HepG2 (cell line): ENCODE results near the gene LMOD3. TPM values are rescaled to one million over a fixed set of nuclear protein-coding genes. Genes with fewer than 3 reads are reported as not detected.

Experiments
- ATAC-seq: fragments of 200-7000 bp; cut with Tn5 transposase; 3 replicates; pipeline ENCODE4 v1.9.1; 2020; ENCODE audit warnings: mild to moderate bottlenecking, moderate library complexity
- BruUV-seq: library from RNA; stranded (reverse); fragments of 400-500 nt; replicated peaks from 2 replicates; lab custom pipeline; 2021; lab: Mats Ljungman, UMichigan
- CTCF ChIA-PET: fragments of 300-600 bp; formaldehyde crosslinking; extraction: SDS; loops from one replicate; lab custom pipeline; 2021; ENCODE audit warnings: low total read pairs, inconsistent platforms, low intra/inter-chr PET ratio; lab: Yijun Ruan, JAX
- POLR2A ChIA-PET: fragments of 350-600 bp; sonication (Branson Sonifier 250); formaldehyde crosslinking; loops from one replicate; lab custom pipeline; 2020; ENCODE audit warnings: antibody characterized with exemption, inconsistent platforms; lab: Yijun Ruan, JAX
- DNase-seq: peaks from one replicate; pipeline ENCODE4 v3.0.0-alpha.2; 2015; ENCODE audit warnings: low spot score
- FAIRE-seq: peaks from 3 replicates; lab custom pipeline; 2011; peaks lifted over from hg19 to GRCh38; lab: Jason Lieb, UNC
- H2AFZ ChIP-seq: one replicate; pipeline ENCODE4 v1.6.1; 2011; ENCODE audit warnings: low read length, inconsistent platforms
- H3K27ac ChIP-seq: fragments of 300-600 bp; 3 replicates; pipeline ENCODE4 v1.8.0; 2011; ENCODE audit warnings: mixed run types, mild to moderate bottlenecking, mixed read lengths, low read length, inconsistent platforms; ENCODE audit not compliant: insufficient read depth; ENCODE audit errors: extremely low read length
- H3K27me3 ChIP-seq, 2 experiments: fragments of 200-600 bp in 1 of 2; 2 replicates in 1 of 2; 3 replicates in 1 of 2; pipeline versions ENCODE4 v1.6.0 to v1.8.0; 2011; ENCODE audit warnings: low read length in 2 of 2, mild to moderate bottlenecking in 2 of 2, moderate library complexity in 2 of 2, inconsistent platforms in 1 of 2; ENCODE audit not compliant: insufficient read depth in 2 of 2, control insufficient read depth in 1 of 2
- H3K36me3 ChIP-seq, 2 experiments: fragments of 200-600 bp in 1 of 2; replicated peaks in 1 of 2; 2 replicates in 1 of 2; 3 replicates in 1 of 2; pipeline versions ENCODE4 v1.5.1 to v1.8.0; 2011; ENCODE audit warnings: low read length in 2 of 2, inconsistent platforms in 1 of 2; ENCODE audit not compliant: insufficient read depth in 2 of 2, control insufficient read depth in 1 of 2
- H3K4me1 ChIP-seq: 2 replicates; pipeline ENCODE4 v1.5.1; 2012; ENCODE audit warnings: low read length, inconsistent platforms; ENCODE audit not compliant: insufficient read depth
- H3K4me2 ChIP-seq: 2 replicates; pipeline ENCODE4 v1.6.0; 2011; ENCODE audit warnings: low read depth, low read length, inconsistent platforms
- H3K4me3 ChIP-seq, 3 experiments: fragments of 200-600 bp in 1 of 3; sonication (generic), shearing (Covaris generic) in 1 of 3; replicated peaks in 1 of 3; 2 replicates each; pipeline ENCODE4 v1.5.1; 2011 to 2016; ENCODE audit warnings: low read length in 3 of 3, inconsistent platforms in 2 of 3, low read depth in 2 of 3, mild to moderate bottlenecking in 2 of 3, control low read depth in 1 of 3, mixed read lengths in 1 of 3; ENCODE audit not compliant: insufficient read depth in 1 of 3
- H3K79me2 ChIP-seq: one replicate; pipeline ENCODE4 v1.6.1; 2011; ENCODE audit warnings: low read length, inconsistent platforms; ENCODE audit not compliant: insufficient read depth
- H3K9ac ChIP-seq: 2 replicates; pipeline ENCODE4 v1.6.0; 2011; ENCODE audit warnings: mild to moderate bottlenecking, low read depth, low read length, inconsistent platforms; ENCODE audit not compliant: insufficient read depth
- H3K9me3 ChIP-seq: 2 replicates; pipeline ENCODE4 v1.5.1; 2012; ENCODE audit warnings: mild to moderate bottlenecking, low read length
- H4K20me1 ChIP-seq: 2 replicates; pipeline ENCODE4 v1.6.0; 2011; ENCODE audit warnings: inconsistent platforms, mild to moderate bottlenecking, low read length, moderate library complexity; ENCODE audit not compliant: insufficient read depth
- AKAP8 ChIP-seq: sonication (generic); formaldehyde crosslinking; IDR thresholded peaks from 2 replicates; pipeline ENCODE4 v1.5.1; 2020; ENCODE audit warnings: mild to moderate bottlenecking, missing genetic modification reagents
- ATAD3A ChIP-seq: sonication (generic); formaldehyde crosslinking; IDR thresholded peaks from 2 replicates; pipeline ENCODE4 v1.4.0; 2020; ENCODE audit warnings: missing genetic modification reagents
- FOXK2 ChIP-seq: fragments of 450-650 bp; IDR thresholded peaks from 2 replicates; pipeline ENCODE4 v1.6.1; 2016
- KDM6A ChIP-seq: IDR thresholded peaks from 2 replicates; pipeline ENCODE4 v1.6.1; 2016; ENCODE audit warnings: low read depth
- PPARG ChIP-seq: conservative IDR thresholded peaks from 2 replicates; pipeline ENCODE4 v1.6.1; 2016; ENCODE audit warnings: missing biosample characterization, missing genetic modification reagents
- RAD51 ChIP-seq: fragments of 450-650 bp; IDR thresholded peaks from 2 replicates; pipeline ENCODE4 v1.6.1; 2016; ENCODE audit warnings: borderline replicate concordance
- SOX6 ChIP-seq, 2 experiments: fragments of 450-650 bp in 1 of 2; sonication (generic) in 1 of 2; formaldehyde crosslinking in 1 of 2; IDR thresholded peaks; 2 replicates each; pipeline versions ENCODE4 v1.4.0 to v1.6.1; 2017 to 2020; ENCODE audit warnings: antibody characterized with exemption in 1 of 2, mild to moderate bottlenecking in 1 of 2, missing genetic modification reagents in 1 of 2
- ZNF329 ChIP-seq: sonication (generic); formaldehyde crosslinking; IDR thresholded peaks from 2 replicates; pipeline ENCODE4 v1.9.0; 2021; ENCODE audit warnings: low read depth, mild to moderate bottlenecking, missing genetic modification reagents
- ZNF7 ChIP-seq: IDR thresholded peaks from 2 replicates; pipeline ENCODE4 v1.6.1; 2016; ENCODE audit warnings: missing biosample characterization, missing genetic modification reagents
- ZNF749 ChIP-seq: sonication (generic); formaldehyde crosslinking; IDR thresholded peaks from 2 replicates; pipeline ENCODE4 v1.8.0; 2022; ENCODE audit warnings: mild to moderate bottlenecking, missing genetic modification reagents, moderate library complexity, borderline replicate concordance
- ZNF883 ChIP-seq: sonication (generic); formaldehyde crosslinking; IDR thresholded peaks from 2 replicates; pipeline ENCODE4 v1.5.1; 2020; ENCODE audit warnings: mild to moderate bottlenecking, missing genetic modification reagents; ENCODE audit errors: not compliant biosample characterization
- WGBS: methylation state at CpG from one replicate; pipeline ENCODE4 v1.1.6; 2017; ENCODE audit warnings: low lambda C conversion rate; 5-methylcytosine and 5-hydroxymethylcytosine counted together
- in situ Hi-C: cut with HindIII; loops from 2 replicates; pipeline ENCODE4 v1.10.0; 2017; ENCODE audit warnings: low pct_unique_long_range_greater_than_20kb; ENCODE audit not compliant: extremely low pct_ligation_motif_present
- intact Hi-C: fragments of 100-400 bp; cut with micrococcal nuclease; formaldehyde crosslinking; loops from one replicate; pipeline ENCODE4 v1.10.0; 2022; ENCODE audit not compliant: unreplicated experiment
- polyA plus RNA-seq, 8 experiments: library from polyadenylated mRNA; depleted of rRNA in 3 of 8; stranded (reverse) in 7 of 8; unstranded in 1 of 8; fragments of >200 nt; fragmentation: Illumina TruSeq in 4 of 8; extraction: Trizol in 4 of 8; gene quantifications; 2 replicates each; pipeline versions ENCODE4 v1.2.1 to v1.2.3, GENCODE V29; 2011 to 2016; ENCODE audit warnings: low read depth in 4 of 8, missing spikeins in 1 of 8, mixed read lengths in 1 of 8; ENCODE audit not compliant: insufficient read depth in 1 of 8
- total RNA-seq, 5 experiments: library from RNA; depleted of rRNA; stranded (reverse); fragments of >200 nt; fragmentation: Illumina TruSeq; extraction: Trizol; gene quantifications; 2 replicates each; pipeline ENCODE4 v1.2.3, GENCODE V29; 2016; ENCODE audit warnings: low read depth in 1 of 5
- TF ChIP-seq, protein P1 (sequence below): sonication (generic); formaldehyde crosslinking; IDR thresholded peaks from 2 replicates; pipeline ENCODE4 v1.8.1; 2023; ENCODE audit warnings: mild to moderate bottlenecking, inconsistent platforms, moderate library complexity, missing genetic modification reagents, borderline replicate concordance
- TF ChIP-seq, protein P2 (sequence below): sonication (generic); formaldehyde crosslinking; IDR thresholded peaks from 2 replicates; pipeline ENCODE4 v1.4.0; 2020; ENCODE audit warnings: missing genetic modification reagents, mild to moderate bottlenecking, borderline replicate concordance
- TF ChIP-seq, protein P3 (sequence below): sonication (generic); formaldehyde crosslinking; IDR thresholded peaks from 2 replicates; pipeline ENCODE4 v1.4.0; 2020; ENCODE audit warnings: missing genetic modification reagents

The LMOD3 gene
- total and polyA plus RNA-seq, 2 of the 13 experiments (the other 11 are each of a cell fraction or from before 2014, with no cell fraction given), result not detected

DNA sequence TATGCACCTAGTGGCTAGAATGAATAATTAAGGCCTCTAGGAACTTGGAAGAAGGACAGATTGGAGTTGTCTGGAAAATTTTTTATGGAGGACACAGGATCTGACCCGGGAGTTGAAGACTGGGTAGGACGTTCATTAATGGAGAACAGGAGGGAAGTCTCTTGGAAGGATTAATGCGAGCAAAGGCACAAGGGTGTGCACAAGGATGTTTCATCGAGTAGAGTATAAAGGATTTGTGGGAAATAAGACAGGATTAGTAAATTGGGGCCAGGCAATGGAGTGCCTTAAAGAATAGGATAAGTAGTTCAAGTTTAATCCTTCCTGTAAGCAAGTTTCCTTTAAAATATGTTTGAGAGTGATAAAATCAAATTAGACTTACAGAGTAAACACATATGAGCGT is 14.6 kb downstream of the LMOD3 start:
- no peaks in the 10 kb centered on the region for H3K27me3 ChIP-seq
- DNase-seq, result no peak
- H3K9ac ChIP-seq, result no peak overlapping the region
- no peaks in the 10 kb centered on the region for H3K4me1 ChIP-seq
- H2AFZ ChIP-seq, result no peak overlapping the region
- H4K20me1 ChIP-seq, result no peaks in the 10 kb centered on the region
- in situ Hi-C loops (loop anchor here (25.0 kb wide), 1 partner anchor 554 kb away; no protein-coding TSS in a partner anchor), intact Hi-C loops (no loop called here)
- CTCF ChIA-PET, result no interaction called here
- POLR2A ChIA-PET, result no interaction called here
- BruUV-seq, result no TSS peak
- H3K4me2 ChIP-seq, result no peak overlapping the region
- no peaks in the 10 kb centered on the region for H3K9me3 ChIP-seq
- no peaks in the 10 kb centered on the region for H3K79me2 ChIP-seq
- peaks cover 2 to 8% of the 10 kb centered on the region in 2 experiments; a peak in 2 of 5 replicates for H3K36me3 ChIP-seq
- WGBS, result 53% methylated on average over 5 of the region's 5 CpGs
- TF ChIP-seq AKAP8 (CRISPR knock-in tag), result no peak
- no peak for TF ChIP-seq FOXK2
- H3K27ac ChIP-seq, result no peak overlapping the region
- no peak overlapping the region for H3K4me3 ChIP-seq
- ATAC-seq, result no peak
- FAIRE-seq, result no peak

DNA sequence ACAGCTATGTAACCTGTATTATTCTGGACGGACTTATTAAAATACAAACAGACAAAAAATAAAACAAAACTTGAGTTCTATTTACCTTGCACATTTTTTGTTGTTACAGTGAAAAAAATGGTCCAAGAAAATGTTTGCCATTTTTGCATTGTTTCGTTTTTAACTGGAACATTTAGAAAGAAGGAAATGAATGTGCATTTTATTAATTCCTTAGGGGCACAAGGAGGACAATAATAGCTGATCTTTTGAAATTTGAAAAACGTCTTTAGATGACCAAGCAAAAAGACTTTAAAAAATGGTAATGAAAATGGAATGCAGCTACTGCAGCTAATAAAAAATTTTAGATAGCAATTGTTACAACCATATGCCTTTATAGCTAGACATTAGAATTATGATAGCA is 17.1 kb downstream of the LMOD3 start:
- H3K4me3 ChIP-seq, result no peak overlapping the region
- no peak for DNase-seq
- in situ Hi-C loops, result loop anchor here (25.0 kb wide), 1 partner anchor 557 kb away; no protein-coding TSS in a partner anchor
- intact Hi-C loops, result no loop called here
- 80% methylated on average over 3 of the region's 3 CpGs for WGBS
- BruUV-seq, result no TSS peak
- no peaks in the 10 kb centered on the region for H3K4me1 ChIP-seq
- no peak overlapping the region for H2AFZ ChIP-seq
- peaks cover 2 to 19% of the 10 kb centered on the region in 2 experiments; a peak in 3 of 5 replicates for H3K36me3 ChIP-seq
- ChIA-PET CTCF (no interaction called here), POLR2A (no interaction called here)
- no peaks in the 10 kb centered on the region for H3K9me3 ChIP-seq
- no peak overlapping the region for H3K9ac ChIP-seq
- no peaks in the 10 kb centered on the region for H3K79me2 ChIP-seq
- H3K4me2 ChIP-seq, result no peak overlapping the region
- no peak overlapping the region for H3K27ac ChIP-seq
- no peaks in the 10 kb centered on the region for H4K20me1 ChIP-seq
- no peaks in the 10 kb centered on the region for H3K27me3 ChIP-seq
- no peak for FAIRE-seq
- ATAC-seq, result no peak
- no peak for TF ChIP-seq ZNF883
- TF ChIP-seq PPARG (CRISPR knock-in tag), result no peak
- TF ChIP-seq ZNF7 (CRISPR knock-in tag), result no peak
- TF ChIP-seq, protein P1, sequence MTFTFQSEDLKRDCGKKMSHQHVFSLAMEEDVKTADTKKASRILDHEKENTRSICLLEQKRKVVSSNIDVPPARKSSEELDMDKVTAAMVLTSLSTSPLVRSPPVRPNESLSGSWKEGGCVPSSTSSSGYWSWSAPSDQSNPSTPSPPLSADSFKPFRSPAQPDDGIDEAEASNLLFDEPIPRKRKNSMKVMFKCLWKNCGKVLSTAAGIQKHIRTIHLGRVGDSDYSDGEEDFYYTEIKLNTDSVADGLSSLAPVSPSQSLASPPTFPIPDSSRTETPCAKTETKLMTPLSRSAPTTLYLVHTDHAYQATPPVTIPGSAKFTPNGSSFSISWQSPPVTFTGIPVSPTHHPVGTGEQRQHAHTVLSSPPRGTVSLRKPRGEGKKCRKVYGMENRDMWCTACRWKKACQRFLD (CRISPR knock-in tag), result no peak
- TF ChIP-seq, protein P2, sequence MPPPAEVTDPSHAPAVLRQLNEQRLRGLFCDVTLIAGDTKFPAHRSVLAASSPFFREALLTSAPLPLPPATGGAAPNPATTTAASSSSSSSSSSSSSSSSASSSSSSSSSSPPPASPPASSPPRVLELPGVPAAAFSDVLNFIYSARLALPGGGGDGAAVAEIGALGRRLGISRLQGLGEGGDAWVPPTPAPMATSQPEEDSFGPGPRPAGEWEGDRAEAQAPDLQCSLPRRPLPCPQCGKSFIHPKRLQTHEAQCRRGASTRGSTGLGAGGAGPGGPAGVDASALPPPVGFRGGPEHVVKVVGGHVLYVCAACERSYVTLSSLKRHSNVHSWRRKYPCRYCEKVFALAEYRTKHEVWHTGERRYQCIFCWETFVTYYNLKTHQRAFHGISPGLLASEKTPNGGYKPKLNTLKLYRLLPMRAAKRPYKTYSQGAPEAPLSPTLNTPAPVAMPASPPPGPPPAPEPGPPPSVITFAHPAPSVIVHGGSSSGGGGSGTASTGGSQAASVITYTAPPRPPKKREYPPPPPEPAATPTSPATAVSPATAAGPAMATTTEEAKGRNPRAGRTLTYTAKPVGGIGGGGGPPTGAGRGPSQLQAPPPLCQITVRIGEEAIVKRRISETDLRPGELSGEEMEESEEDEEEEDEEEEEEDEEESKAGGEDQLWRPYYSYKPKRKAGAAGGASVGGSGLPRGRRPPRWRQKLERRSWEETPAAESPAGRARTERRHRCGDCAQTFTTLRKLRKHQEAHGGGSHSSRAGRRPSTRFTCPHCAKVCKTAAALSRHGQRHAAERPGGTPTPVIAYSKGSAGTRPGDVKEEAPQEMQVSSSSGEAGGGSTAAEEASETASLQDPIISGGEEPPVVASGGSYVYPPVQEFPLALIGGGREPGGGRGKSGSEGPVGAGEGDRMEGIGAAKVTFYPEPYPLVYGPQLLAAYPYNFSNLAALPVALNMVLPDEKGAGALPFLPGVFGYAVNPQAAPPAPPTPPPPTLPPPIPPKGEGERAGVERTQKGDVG (CRISPR knock-in tag), result no peak
- no peak for TF ChIP-seq RAD51
- TF ChIP-seq, protein P3, sequence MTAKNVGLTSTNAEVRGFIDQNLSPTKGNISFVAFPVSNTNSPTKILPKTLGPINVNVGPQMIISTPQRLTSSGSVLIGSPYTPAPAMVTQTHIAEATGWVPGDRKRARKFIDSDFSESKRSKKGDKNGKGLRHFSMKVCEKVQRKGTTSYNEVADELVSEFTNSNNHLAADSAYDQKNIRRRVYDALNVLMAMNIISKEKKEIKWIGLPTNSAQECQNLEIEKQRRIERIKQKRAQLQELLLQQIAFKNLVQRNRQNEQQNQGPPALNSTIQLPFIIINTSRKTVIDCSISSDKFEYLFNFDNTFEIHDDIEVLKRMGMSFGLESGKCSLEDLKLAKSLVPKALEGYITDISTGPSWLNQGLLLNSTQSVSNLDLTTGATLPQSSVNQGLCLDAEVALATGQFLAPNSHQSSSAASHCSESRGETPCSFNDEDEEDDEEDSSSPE (CRISPR knock-in tag), result no peak
- no peak for TF ChIP-seq SOX6 (IDR thresholded peaks at IDR 0.05)
- TF ChIP-seq SOX6 (CRISPR knock-in tag; IDR thresholded peaks at IDR 0.05), result no peak
- TF ChIP-seq KDM6A (CRISPR knock-in tag), result no peak
- no peak for TF ChIP-seq ZNF329 (CRISPR knock-in tag)
- no peak for TF ChIP-seq ATAD3A (CRISPR knock-in tag)
- no peak for TF ChIP-seq ZNF749 (CRISPR knock-in tag)
